ENCODE measurements around the gene TBL3. TPM values are rescaled to one million over a fixed set of nuclear protein-coding genes. Genes with fewer than 3 reads are reported as not detected.
A peak's percentile ranks its signal among the peaks of the same experiment; 100 is the strongest.

The TBL3 gene
- total RNA-seq, 1 experiment from 2014 or later, result 76.8 TPM

DNA sequence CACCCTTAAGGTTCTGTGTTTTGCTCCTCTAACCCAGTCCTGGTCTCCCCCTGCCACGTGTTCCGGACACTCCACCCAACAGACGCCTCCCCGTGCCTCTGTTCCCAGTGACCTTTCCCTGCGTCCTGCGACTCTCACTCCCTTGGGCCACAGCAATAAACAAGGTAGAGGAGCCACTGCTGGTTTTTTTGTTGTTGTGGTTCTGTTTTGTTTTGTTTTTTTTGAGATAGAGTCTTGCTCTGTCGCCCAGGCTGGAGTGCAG, 44.0 kb downstream of the TBL3 start:
- no peak for DNase-seq (ENCODE audit: low read depth)

DNA sequence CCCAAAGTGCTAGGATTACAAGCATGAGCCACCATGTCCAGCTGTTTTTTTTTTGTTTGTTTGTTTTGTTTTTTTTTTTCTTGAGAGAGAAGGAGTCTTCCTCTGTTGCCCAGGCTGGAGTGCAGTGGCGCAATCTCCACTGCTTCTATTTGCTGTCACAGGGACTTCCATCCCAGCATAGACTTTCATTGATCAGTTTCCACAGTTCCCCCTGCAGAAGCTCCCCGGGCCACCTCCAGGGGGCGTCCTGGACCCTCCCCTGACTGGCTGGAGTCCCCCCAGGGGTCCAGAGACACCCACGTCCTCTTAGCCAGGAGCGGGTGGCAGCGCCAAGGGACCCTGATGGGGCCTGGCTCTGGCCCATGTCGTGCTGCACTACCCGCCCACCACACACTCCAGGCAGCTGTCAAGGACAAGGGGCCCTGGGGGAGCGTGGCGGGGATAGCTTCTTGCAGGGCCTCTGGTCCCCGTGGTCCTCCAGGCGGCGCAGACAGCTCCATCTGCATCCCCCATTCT, 44.6 kb downstream of the TBL3 start:
- no peak for DNase-seq (ENCODE audit: low read depth)

GRCh38 chr16:2019518-2019920, 47.7 kb downstream of the TBL3 start, which contains the start of gene NPW:
NPW (plus strand) TSS chr16:2019785.
- no peak for DNase-seq (ENCODE audit: low read depth)

GRCh38 chr16:2019921-2020831, 48.3 kb downstream of the TBL3 start:
- DNase-seq (ENCODE audit: low read depth), result no peak

DNA sequence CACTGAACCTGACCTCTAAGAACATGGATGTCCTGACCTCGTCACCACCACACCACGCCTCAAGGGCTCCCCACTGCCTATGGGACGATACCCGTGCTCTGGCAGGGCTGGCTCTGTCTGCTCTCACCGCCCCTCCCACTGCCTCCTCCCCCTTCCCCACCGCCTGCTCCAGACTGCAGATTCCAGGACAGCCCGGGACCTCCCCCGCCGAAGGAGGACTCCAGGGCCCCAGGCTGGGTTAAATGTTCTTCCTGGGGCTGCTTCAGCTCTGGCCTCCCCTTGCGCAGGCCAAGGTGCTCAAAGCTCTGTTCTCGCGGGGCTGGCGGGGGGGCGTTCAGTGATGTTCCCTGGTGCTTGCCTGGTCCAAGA, 50.9 kb downstream of the TBL3 start:
- DNase-seq (ENCODE audit: low read depth), result peak; percentile 48

DNA sequence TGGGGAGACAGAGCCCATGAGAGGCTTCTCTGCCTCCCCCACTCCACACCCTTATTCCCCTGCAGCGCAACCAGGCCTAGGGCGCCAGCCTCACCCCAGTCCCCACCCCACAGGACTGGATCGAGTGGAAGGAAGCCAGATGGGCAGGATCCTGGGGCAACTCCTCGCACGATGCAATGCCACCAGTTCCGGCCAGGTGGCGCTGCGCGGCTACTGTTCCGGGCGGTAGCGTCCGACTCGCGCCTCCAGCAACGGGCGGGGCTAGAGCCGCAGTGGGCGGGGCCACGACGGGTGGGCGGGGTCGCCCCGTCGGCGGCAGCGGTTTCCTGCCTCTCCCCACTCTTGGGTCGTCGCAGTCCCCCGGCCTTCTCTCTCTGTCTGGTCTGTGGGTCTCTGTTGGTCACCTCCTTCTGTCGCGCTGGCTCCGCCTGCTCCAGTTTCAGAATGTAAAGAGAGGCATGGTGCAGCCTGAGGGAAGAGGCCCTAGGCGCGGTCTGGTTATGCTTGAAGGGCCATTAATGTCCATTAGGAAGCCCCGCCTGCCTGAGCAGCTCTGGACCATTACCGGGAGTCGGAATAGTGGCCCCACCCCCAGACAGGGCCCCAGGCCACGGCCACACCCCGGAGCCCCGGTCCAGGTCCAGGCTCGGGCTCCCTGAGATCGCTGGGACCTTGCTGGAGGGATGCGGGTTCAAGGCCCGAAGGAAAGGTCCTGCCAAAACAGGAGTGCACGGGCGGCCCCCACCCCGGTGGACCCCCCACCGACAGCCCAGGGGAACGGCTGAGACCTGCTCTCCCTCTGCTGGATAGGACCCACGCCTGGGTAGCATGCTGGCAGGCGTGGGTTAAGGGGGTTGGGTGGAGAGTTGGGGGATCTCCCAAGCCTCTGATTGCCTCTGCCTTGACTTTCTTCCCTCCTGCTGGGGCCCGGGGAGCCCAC, 51.5 kb downstream of the TBL3 start:
- DNase-seq (ENCODE audit: low read depth), result peak; percentile 81

GRCh38 chr16:2024032-2024420, 52.2 kb downstream of the TBL3 start:
- no peak for DNase-seq (ENCODE audit: low read depth)

- no peak for DNase-seq (ENCODE audit: low read depth)
Measured at GRCh38 chr16:2025251-2025650, 53.4 kb downstream of the TBL3 start.

DNA sequence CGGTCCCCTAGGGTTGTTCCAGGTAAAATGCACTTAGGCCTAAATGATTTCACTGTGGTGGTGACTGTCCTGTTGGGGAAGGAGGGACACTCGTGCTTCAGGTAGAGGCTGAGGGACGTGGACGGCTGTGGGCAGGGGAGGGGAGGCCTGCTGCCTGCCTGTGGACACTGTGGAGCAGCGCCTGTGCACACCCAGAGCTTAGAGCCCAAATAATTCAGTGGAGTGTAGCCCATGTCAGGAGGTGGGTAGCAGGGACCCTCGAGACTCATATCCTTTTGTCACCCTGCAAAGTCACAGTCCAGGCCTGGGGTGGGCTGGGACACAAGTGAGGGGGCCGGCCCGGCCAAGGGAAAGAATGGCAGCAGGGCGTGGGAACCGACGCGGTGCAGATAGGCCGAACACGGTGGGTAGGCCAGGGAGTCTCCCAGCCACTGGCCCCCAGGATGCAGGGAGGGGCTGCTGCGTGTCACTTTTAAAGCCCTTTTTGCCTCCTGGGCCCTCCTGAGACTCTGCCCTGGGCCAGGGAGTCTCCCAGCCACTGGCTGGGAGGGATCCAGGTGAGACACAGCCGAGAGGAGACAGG, 54.1 kb downstream of the TBL3 start:
- DNase-seq (ENCODE audit: low read depth), result no peak

DNA sequence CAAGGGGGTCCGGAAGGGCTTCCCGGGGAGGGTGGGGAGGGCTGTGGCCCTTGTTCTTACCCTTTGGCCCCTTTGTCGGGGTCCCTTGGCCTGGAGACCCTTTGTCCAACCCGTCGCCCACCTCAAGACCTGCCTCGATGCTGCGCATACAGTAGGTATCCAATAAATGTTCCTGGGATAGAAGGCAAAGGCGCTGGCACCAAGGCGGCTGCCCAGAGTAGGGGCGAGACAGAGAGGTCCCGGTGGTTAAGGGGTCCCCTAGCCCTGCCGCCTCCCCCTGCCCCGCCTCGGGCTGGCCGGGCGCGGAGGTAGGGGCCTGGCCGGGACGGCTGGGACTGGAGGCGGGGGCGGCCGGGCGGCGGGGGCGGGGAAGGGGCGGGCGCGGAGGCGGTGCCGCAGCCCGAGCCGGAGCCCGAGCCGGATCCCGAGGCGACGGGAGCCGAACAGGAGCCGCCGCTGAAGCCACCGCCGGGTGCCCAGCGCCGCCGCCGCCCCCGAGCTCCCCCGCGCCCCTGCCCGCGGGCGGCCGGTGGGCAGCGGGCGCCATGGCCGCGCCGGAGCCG, 54.7 kb downstream of the TBL3 start, which contains the start of gene NHERF2:
Gene NHERF2, plus strand, starts transcription at position 442 of the 563 bp plus-strand sequence. Its CDS starts 104 bp downstream, at position 546.
- DNase-seq (ENCODE audit: low read depth), result no peak

DNA sequence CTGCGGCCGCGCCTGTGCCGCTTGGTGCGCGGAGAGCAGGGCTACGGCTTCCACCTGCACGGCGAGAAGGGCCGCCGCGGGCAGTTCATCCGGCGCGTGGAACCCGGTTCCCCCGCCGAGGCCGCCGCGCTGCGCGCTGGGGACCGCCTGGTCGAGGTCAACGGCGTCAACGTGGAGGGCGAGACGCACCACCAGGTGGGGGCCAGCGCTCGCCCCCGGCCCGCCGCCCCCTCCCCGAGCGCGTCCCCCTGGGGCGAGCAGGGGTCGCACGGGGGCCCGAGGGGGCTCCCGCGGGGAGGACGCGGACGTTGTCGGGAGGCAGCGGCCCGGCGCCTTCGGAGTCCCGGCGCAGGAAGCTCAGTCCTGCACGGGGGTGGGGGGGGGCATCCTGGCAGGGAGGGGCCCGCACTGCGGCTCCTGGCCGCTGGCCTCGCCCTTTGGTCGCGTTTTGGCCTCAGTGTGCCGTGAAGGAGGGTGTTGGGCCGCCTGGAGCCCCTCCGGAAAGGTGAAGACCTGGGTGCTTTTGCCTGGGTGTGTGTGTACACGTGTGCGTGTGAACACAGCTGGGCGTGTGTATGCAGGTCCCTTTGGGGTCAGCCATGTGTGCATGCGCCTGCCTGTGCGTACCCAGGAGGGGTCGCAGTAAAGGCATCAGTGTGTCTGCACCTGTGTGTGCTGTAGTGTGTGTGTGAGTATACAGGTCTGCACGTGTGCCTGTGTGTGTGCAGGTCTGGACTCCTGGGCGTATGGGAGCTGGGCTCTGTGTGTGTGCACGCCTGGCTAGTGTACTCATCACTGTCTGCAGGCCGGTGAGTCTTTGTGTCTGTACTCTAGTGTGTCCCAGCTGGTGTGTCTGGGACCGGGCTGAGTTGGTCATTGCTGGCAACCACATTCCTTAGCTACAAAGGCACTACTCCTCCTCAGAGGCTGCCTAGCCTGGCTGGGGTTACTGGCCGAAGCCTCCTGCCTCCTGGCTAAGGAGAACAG, 55.5 kb downstream of the TBL3 start:
- DNase-seq (ENCODE audit: low read depth), result peak; percentile 56

GRCh38 chr16:2028146-2028545, 56.3 kb downstream of the TBL3 start:
- no peak for DNase-seq (ENCODE audit: low read depth)

- no peak for DNase-seq (ENCODE audit: low read depth)
Measured at GRCh38 chr16:2028620-2029220, 56.9 kb downstream of the TBL3 start.

DNA sequence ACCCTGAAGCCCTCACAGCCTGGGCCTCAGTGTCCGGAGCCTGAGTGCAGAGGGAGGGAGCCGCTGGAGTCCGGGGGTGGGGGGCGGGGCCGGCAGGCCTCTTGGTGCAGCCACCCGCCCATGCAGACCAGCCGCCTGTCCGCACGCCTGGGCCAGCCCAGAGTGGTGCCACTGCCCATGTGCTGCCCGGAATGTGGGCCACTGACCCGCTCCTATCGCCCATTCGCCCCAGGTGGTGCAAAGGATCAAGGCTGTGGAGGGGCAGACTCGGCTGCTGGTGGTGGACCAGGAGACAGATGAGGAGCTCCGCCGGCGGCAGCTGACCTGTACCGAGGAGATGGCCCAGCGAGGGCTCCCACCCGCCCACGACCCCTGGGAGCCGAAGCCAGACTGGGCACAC, 57.5 kb downstream of the TBL3 start:
- DNase-seq (ENCODE audit: low read depth), result no peak

GRCh38 chr16:2030036-2030435, 58.2 kb downstream of the TBL3 start:
- DNase-seq (ENCODE audit: low read depth), result no peak

GRCh38 chr16:2031081-2031577, 59.3 kb downstream of the TBL3 start:
- no peak for DNase-seq (ENCODE audit: low read depth)

Measured in M059J (cell line).